NCI-H1417 (cell line): ENCODE results near the gene SYP.

Source experiments
- DNase-seq, 3 experiments: peaks; one replicate each; lab custom pipeline; 2025; lab: John Stamatoyannopoulos, UW

Gene SYP

GRCh38 chrX:49220100-49220499 is 20.1 kb upstream of the SYP start:
- no peak for DNase-seq

GRCh38 chrX:49214996-49215526 is 15.1 kb upstream of the SYP start:
- no peak for DNase-seq

- no peak for DNase-seq
Measured at GRCh38 chrX:49214416-49214815, 14.4 kb upstream of the SYP start.

- DNase-seq: no peak
Measured at GRCh38 chrX:49212861-49213260, 12.9 kb upstream of the SYP start.

GRCh38 chrX:49212209-49212608 is 12.2 kb upstream of the SYP start:
- DNase-seq: no peak

- no peak for DNase-seq
Measured at GRCh38 chrX:49211074-49211473, 11.1 kb upstream of the SYP start.

GRCh38 chrX:49210406-49210805 is 10.4 kb upstream of the SYP start:
- DNase-seq: no peak

- DNase-seq: no peak
Measured at GRCh38 chrX:49209434-49210251, 9.7 kb upstream of the SYP start.

GRCh38 chrX:49208399-49208798 is 8.4 kb upstream of the SYP start:
- no peak for DNase-seq

- no peak for DNase-seq
Measured at GRCh38 chrX:49206543-49206942, 6.5 kb upstream of the SYP start.

- no peak for DNase-seq
Measured at GRCh38 chrX:49205443-49205842, 5.5 kb upstream of the SYP start.

- DNase-seq: no peak
Measured at GRCh38 chrX:49204709-49205108, 4.7 kb upstream of the SYP start.

GRCh38 chrX:49204017-49204416 is 4.0 kb upstream of the SYP start:
- DNase-seq: no peak

GRCh38 chrX:49203536-49203935 is 3.5 kb upstream of the SYP start:
- DNase-seq: no peak

GRCh38 chrX:49202022-49202421 is 2.0 kb upstream of the SYP start:
- no peak for DNase-seq

GRCh38 chrX:49199315-49199595 is 738 bp downstream of the SYP start:
- DNase-seq: no peak

GRCh38 chrX:49198540-49199314 is 1.3 kb downstream of the SYP start:
- no peak for DNase-seq

- no peak for DNase-seq
Measured at GRCh38 chrX:49197543-49198087, 2.4 kb downstream of the SYP start.

GRCh38 chrX:49193542-49193964 is 6.4 kb downstream of the SYP start:
- no peak for DNase-seq

- peak in 2 of 3 experiments; percentile 16 to 30 for DNase-seq
Measured at GRCh38 chrX:49192722-49193328, 7.2 kb downstream of the SYP start.

- peak in 1 of 3 experiments; percentile 80 for DNase-seq
Measured at GRCh38 chrX:49191574-49192011, 8.4 kb downstream of the SYP start.

- peak; percentile 85 to 99 (median 97) for DNase-seq
Measured at GRCh38 chrX:49190821-49191573, 9.0 kb downstream of the SYP start.
